ENCODE results near the gene BABAM2. TPM values are rescaled to one million over a fixed set of nuclear protein-coding genes. Genes with fewer than 3 reads are reported as not detected.

Gene BABAM2
- total RNA-seq, 4 donors from 2014 or later, result 57.2 to 72.2 (median 67.5) TPM

DNA sequence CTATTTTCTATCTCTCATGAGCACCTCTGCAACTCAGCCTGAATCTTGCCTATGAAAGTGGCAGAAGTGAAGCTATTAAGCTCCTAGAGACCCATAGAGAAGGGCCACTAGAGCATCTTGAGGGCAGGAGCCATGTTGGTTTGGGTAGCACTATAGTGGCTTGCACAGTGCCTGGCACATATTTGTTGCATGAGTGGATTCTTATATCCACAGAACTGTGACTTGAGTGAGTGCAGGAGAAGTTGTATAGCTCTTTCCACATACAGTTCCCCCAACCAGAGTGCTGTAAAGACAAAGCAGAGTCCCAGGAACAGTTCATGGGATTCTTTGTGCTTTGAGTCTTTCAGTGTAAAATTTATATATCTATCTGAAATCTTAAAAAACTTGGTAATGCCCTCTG is 296.7 kb downstream of the BABAM2 start:
- ATAC-seq, result no peak
- H3K27ac ChIP-seq, result no peak overlapping the region
- intact Hi-C loops (cut with DNase I; ENCODE audit: low total_unique reads) (no loop called here), in situ Hi-C loops (cut with MboI; ENCODE audit: low sequenced_read_pairs in 4 of 4) (no loop called here)
- no peak for DNase-seq
- TF ChIP-seq POLR2A (IDR thresholded peaks at IDR 0.05) (no peak), CTCF (IDR thresholded peaks at IDR 0.05 in 4 of 5, conservative IDR thresholded peaks at IDR 0.05 in 1 of 5) (no peak)
- H3K4me1 ChIP-seq, result peaks cover 3 to 11% of the 10 kb centered on the region in 2 donors
- H3K36me3 ChIP-seq, result no peaks in the 10 kb centered on the region
- no peaks in the 10 kb centered on the region for H3K9me3 ChIP-seq
- no peak overlapping the region for H3K4me3 ChIP-seq
- H3K27me3 ChIP-seq, result no peaks in the 10 kb centered on the region

- no peak for TF ChIP-seq POLR2A (IDR thresholded peaks at IDR 0.05)
- no peak for TF ChIP-seq CTCF (IDR thresholded peaks at IDR 0.05 in 4 of 5, conservative IDR thresholded peaks at IDR 0.05 in 1 of 5)
- DNase-seq, result no peak
- Histone ChIP-seq H3K9me3 (no peaks in the 10 kb centered on the region), H3K4me1 (peaks cover 3 to 11% of the 10 kb centered on the region in 2 donors), H3K36me3 (no peaks in the 10 kb centered on the region), H3K27me3 (no peaks in the 10 kb centered on the region), H3K27ac (no peak overlapping the region), H3K4me3 (no peak overlapping the region)
- in situ Hi-C loops (cut with MboI; ENCODE audit: low sequenced_read_pairs in 4 of 4) (no loop called here), intact Hi-C loops (cut with DNase I; ENCODE audit: low total_unique reads) (no loop called here)
- ATAC-seq, result no peak
These were observed 297.9 kb downstream of the BABAM2 start for GRCh38 chr2:28188436-28188835.

- ATAC-seq, result peak; percentile 35 to 51
- no peak for DNase-seq
These were observed 303.3 kb downstream of the BABAM2 start for GRCh38 chr2:28193630-28194403.

DNA sequence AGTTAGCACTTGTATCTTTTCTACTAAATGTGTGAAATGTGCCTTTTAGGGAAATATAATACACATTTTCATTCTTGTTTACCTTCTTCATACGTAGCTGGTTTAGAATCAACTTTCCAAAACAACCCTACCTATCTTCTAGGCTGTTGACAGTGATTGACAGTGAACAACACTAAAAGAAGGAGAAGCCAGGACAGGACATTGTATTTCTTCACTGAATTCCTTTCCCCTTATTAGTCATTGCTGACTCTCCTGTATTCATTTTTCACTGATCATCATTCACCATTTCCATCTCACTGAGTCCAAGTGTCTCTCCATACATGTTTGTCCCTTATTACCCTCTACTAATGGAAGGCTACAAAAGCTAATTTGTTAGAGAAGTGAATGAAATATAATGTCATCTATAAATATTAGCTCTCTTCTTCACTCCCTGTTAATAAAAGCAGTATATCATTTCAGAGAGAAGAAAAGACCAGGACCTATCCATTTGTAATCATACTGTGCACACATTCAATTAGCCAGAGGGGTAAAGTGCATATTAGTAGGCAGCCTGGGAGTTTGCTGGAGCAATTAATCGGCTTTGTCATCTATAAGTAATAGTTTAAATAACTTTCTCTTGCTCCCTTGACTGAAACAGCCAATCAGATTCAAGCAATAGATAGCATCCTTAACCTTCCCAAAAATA is 309.6 kb downstream of the BABAM2 start:
- DNase-seq, result no peak
- in situ Hi-C loops (cut with MboI; ENCODE audit: low sequenced_read_pairs in 4 of 4), result loop anchor here in 1 of 4 donors (5.0 kb wide), 1 partner anchor 38 kb away; no protein-coding TSS in a partner anchor

More at GRCh38 chr2:28193630-28194403, 303.3 kb downstream of the BABAM2 start:
- TF ChIP-seq POLR2A (IDR thresholded peaks at IDR 0.05), result no peak
- no peak for TF ChIP-seq CTCF (IDR thresholded peaks at IDR 0.05 in 4 of 5, conservative IDR thresholded peaks at IDR 0.05 in 1 of 5)
- H3K4me1 ChIP-seq, result peaks cover 0 to 2% of the 10 kb centered on the region in 2 donors
- no peaks in the 10 kb centered on the region for H3K9me3 ChIP-seq
- in situ Hi-C loops (cut with MboI; ENCODE audit: low sequenced_read_pairs in 4 of 4) (no loop called here), intact Hi-C loops (cut with DNase I; ENCODE audit: low total_unique reads) (no loop called here)
- no peaks in the 10 kb centered on the region for H3K36me3 ChIP-seq
- no peak overlapping the region for H3K4me3 ChIP-seq
- H3K27ac ChIP-seq, result no peak overlapping the region
- H3K27me3 ChIP-seq, result no peaks in the 10 kb centered on the region

More for the DNA sequence above, 309.6 kb downstream of the BABAM2 start:
- H3K36me3 ChIP-seq, result no peaks in the 10 kb centered on the region
- no peak for TF ChIP-seq POLR2A (IDR thresholded peaks at IDR 0.05)
- TF ChIP-seq CTCF (IDR thresholded peaks at IDR 0.05 in 4 of 5, conservative IDR thresholded peaks at IDR 0.05 in 1 of 5), result no peak
- H3K4me1 ChIP-seq, result peaks cover 25 to 38% of the 10 kb centered on the region in 2 donors
- H3K4me3 ChIP-seq, result no peak overlapping the region
- no peaks in the 10 kb centered on the region for H3K9me3 ChIP-seq
- intact Hi-C loops (cut with DNase I; ENCODE audit: low total_unique reads), result loop anchor here (2.0 to 5.0 kb wide), 3 partner anchors 75 to 308 kb away; partner anchors contain the start of genes BABAM2 and RBKS
- ATAC-seq, result peak; percentile 59 to 69
- H3K27ac ChIP-seq, result peak overlapping the region; percentile 48 to 84 (median 74)
- no peaks in the 10 kb centered on the region for H3K27me3 ChIP-seq

Data from gastrocnemius medialis (tissue), 4 donors.